Stimulated activated CD4-positive, alpha-beta T cell treated with anti-CD3 and anti-CD28 coated beads, Interleukin-15, amount 100 ng/mL, for 48 hours (primary cell): ENCODE data around the gene PMPCB.

Experiments
- DNase-seq, 2 donors: peaks; one replicate each; pipeline ENCODE4 v3.0.0-alpha.2; 2020; ENCODE audit warnings: low read depth in 2 of 2

The PMPCB gene

DNA sequence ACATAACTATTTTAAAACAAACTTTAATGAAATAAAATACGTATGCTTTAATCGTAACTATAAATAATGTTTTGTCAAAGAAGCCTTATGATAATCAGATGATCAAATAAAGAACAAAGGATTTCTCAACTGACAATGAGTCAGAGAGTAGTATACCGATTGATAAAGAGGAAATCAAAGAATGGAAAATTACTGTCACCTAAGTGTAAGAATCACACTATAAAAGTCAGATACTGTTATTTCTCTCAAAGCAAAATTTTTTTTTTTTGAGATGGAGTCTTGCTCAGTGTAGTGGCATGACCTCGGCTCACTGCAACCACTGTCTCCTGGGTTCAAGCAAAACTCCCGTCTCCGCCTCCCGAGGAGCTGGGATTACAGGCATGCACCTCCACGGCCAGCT is 28.5 kb downstream of the PMPCB start:
- DNase-seq = no peak

GRCh38 chr7:103336761-103337160 is 39.5 kb downstream of the PMPCB start:
- no peak for DNase-seq

- no peak for DNase-seq
Measured at GRCh38 chr7:103338864-103339263, 41.6 kb downstream of the PMPCB start.

GRCh38 chr7:103341466-103341865 is 44.2 kb downstream of the PMPCB start:
- DNase-seq = no peak

- DNase-seq = no peak
Measured at GRCh38 chr7:103343332-103343731, 46.1 kb downstream of the PMPCB start.

- DNase-seq = peak in 1 of 2 donors; percentile 22
Measured at GRCh38 chr7:103343758-103344452, 46.7 kb downstream of the PMPCB start.

- DNase-seq = peak; percentile 78 to 82
Measured at GRCh38 chr7:103344453-103345149, 47.4 kb downstream of the PMPCB start, which contains the start of gene DNAJC2. TSS of gene DNAJC2 (minus strand) at chr7:103344767. CDS start at chr7:103344622, 145 bp downstream.

- no peak for DNase-seq
Measured at GRCh38 chr7:103346396-103346795, 49.2 kb downstream of the PMPCB start.

- DNase-seq = peak; percentile 63 to 72
Measured at GRCh38 chr7:103347507-103348267, 50.5 kb downstream of the PMPCB start, which contains the start of gene PSMC2. TSS of gene PSMC2 (plus strand) at chr7:103347643. CDS start at chr7:103347712, 69 bp downstream.

- no peak for DNase-seq
Measured at GRCh38 chr7:103348452-103348851, 51.2 kb downstream of the PMPCB start.

- DNase-seq = no peak
Measured at GRCh38 chr7:103348959-103349358, 51.7 kb downstream of the PMPCB start.

DNA sequence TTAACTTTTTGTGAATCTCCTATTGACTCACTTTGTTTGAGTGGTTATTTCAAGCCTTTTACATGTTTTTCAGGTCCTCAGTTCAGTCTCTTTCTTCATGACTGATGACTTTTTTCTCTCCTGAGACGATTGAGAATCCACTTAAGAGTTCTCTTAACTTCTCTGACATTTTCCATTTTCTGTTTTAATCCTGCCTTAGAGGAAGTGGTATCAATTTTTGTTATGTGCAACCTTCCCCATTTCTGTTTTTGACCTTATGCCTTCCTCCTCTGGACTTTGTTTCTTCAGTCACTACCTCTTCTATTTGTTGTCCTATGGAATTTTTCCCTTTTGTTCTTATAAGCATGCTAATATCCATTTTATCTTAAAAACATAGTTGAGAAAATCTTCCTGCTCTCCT is 52.6 kb downstream of the PMPCB start:
- no peak for DNase-seq
